D341Med (cell line): ENCODE results near the gene ZNF316.
"Not testable (repeated sequence)": the region's sequence is repeated elsewhere in the genome, so short reads cannot be mapped to it uniquely, and the experiment has no call there.

Source experiments
- DNase-seq: peaks from one replicate; pipeline ENCODE4 v3.0.0; 2012; ENCODE audit warnings: low spot score

ZNF316 gene

DNA sequence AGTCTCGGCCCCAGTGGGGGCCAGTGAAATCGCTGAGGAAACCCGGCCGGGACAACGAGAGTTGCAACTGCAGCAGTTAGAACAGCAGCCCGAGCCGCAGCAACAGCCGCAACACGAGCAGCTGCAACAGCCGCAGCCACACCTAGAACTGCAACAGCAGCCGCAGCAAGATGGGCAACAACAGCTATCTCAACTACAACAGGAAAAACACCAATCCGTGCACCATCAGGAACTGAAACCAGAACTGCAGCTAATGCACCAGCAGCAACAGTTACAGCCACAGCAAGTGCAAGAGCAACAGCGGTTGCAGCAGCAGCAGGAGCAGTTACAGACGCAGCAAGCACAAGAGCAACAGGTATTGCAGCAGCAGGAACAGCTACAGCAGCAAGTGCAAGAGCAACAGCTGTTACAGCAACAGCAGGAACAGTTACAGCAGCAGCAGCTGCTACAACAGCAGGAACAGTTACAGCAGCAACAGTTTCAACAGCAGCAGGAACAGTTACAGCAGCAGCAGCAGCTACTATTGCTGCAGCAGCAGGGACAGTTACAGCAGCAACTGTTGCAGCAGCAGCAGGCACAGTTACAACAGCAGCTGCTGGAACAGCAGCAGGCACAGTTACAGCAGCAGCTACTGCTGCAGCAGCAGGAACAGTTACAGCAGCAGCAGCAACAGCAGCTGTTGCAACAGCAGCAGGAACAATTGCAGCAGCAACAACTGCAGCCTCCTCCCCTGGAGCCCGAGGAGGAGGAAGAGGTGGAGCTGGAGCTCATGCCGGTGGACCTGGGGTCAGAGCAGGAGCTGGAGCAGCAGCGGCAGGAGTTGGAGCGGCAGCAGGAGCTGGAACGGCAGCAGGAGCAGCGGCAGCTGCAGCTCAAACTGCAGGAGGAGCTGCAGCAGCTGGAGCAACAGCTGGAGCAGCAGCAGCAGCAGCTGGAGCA lies 15.7 kb upstream of the ZNF316 start:
- no peak for DNase-seq

- no peak for DNase-seq
These were observed 14.9 kb upstream of the ZNF316 start for GRCh38 chr7:6622134-6622710.

GRCh38 chr7:6623589-6624245 lies 13.4 kb upstream of the ZNF316 start:
- DNase-seq: no peak

DNA sequence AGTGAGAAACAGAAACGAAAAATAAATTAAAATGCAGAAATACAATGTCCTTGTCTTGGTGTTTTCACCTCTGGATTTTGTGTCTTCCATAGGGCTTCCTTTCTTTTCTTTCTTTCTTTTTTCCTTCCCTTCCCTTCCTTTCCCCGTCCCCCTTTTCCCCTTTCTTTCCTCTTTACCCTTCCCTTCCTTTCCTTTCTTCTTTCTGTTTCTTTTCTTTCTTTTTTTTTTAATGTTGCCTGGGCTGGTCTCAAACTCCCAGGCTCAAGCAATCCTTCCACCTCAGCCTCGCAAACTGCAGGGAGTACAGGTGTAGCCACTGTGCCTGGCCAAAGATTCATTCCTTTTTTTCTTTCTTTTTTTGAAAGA lies 12.9 kb upstream of the ZNF316 start:
- no peak for DNase-seq

GRCh38 chr7:6628045-6628444 lies 9.1 kb upstream of the ZNF316 start:
- no peak for DNase-seq

DNA sequence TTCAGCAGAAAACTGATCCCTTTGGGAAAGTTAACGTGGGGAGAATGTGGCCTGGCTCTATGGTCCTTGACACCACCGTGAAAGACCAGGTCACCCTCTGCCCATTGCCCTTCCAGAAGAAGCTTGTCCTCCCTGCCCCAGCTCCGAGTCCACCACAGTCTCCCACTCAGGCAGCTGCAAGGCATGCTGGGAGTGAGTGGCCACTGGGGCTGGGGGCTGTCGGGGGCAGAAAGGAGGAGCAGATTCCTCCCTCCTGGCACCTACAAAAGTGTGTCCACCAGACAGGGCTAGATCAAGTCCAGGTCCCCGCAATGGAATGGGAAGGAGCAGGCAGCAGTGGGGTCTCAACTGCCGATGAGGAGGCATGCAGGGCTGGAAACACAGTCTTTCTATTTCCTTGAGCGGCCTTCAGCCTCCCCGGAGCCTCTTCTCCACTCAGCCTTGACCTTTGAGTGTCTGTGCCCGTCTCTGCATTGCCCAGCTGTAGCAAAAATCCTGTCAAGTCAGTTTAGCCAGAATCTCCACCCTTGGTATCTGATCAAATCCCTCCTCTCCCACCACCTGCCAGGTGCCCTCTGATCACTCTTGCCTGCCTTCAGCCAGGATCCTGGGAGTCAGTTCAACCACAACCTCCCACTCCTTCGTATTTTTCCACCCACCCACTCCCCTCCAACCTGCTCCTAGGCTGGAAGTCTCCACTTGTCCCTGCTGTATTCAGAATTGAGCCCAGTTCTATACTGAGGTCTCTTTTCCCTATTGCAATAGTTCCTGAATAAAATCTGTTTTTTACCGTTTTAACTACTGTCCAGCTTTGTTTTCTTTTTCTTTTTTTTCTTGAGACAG lies 6.9 kb upstream of the ZNF316 start:
- no peak for DNase-seq

- DNase-seq: no peak
These were observed 5.5 kb upstream of the ZNF316 start for GRCh38 chr7:6631605-6632004.

- DNase-seq: no peak
These were observed 3.1 kb upstream of the ZNF316 start for GRCh38 chr7:6634021-6634420.

DNA sequence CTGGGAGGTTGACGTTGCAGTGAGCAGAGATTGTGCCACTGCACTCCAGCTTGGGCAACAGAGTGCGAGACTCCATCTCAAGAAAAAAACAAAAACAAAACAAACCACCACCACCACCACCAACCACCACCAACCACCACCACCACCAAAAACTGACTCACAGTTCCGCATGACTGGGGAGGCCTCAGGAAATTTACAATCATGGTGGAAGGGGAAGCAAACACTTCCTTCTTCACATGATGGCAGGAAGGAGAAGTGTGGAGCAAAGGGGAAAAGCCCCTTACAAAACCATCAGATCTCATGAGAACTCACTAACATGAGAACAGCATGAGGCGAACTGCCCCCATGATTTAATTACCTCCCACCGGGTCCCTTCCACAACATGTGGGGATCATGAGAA lies 2.1 kb upstream of the ZNF316 start:
- not testable (repeated sequence) for DNase-seq

DNA sequence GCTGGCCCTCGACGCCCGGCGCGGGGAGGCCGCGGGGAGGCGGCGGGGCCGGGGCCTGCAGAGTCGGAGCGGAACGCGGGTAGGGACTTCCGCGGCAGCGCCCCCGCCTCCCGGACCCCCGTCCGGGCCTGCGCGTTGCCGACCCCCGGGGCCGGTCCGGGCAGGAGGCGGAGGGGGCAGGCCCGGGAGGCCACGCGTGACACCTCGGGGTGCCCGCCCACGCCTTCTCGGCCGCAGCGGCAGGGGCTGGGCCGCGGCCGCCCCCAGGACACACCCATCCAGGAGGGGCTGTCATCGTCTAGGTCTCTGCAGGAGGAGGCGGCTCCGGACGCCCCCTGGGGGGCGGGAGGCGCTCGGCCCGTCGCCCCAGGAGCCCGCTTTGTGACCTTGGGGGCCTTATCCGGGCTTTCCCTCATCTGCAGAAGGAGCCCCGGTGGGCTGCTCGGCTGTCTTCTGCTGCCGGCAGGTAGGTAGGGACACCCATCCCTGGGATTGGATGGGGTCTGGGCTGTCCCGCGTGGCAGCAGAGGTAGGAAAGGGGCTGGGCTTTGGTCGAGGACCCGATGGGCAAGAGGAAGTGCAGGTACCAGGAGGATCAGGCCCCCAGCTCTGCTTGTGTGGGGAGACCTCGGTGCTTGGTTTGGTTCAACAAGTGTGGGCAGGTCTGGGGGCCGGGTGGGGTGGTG lies 569 bp downstream of the ZNF316 start:
- DNase-seq: peak; percentile 80

GRCh38 chr7:6639032-6639431 lies 1.9 kb downstream of the ZNF316 start:
- no peak for DNase-seq

DNA sequence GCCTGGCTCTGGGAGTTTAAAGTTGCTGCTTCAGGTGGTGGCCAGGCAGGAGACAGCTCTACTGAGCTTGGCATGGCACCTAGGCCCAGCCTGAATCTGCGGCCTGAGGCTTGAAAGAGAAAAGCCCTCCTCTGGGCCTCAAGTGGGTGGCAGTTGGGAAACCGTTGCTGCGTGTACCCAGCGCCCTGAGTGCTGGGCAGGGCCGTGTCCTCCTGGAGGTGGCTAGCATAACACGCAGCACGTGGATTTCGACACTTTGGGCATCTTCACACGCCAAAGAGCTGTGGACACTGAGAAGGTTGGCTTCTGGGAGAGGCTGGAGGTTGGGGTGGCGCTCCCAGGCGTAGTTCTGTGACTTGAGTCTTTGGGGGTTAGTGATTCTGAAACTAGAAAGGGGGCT lies 2.5 kb downstream of the ZNF316 start:
- DNase-seq: no peak

- peak; percentile 74 for DNase-seq
These were observed 3.2 kb downstream of the ZNF316 start for GRCh38 chr7:6640246-6640721.

GRCh38 chr7:6641305-6642035 lies 4.4 kb downstream of the ZNF316 start:
- no peak for DNase-seq

DNA sequence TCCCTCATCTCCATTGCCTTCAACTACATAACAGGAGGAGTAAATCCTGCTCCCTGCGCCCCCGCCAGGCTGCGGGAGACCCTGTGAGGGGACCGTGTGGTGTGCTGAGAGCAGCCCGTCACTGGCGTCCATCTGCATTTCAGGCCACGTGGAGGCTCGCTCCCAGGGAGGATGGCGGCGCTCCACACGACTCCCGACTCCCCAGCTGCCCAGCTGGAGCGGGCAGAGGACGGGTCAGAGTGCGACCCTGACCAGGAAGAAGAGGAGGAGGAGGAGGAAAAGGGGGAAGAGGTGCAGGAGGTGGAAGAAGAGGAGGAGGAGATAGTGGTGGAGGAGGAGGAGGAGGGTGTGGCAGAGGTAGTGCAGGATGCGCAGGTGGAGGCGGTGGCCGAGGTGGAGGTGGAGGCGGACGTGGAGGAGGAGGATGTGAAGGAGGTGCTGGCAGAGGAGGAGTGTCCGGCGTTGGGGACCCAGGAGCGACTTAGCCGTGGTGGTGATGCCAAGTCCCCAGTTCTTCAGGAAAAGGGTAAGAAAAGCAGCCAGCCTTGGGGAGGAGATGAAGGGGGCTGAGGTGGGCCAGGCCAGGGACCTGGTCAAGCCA lies 5.2 kb downstream of the ZNF316 start:
- DNase-seq: no peak

GRCh38 chr7:6642861-6643640 lies 5.9 kb downstream of the ZNF316 start:
- no peak for DNase-seq

- no peak for DNase-seq
These were observed 7.0 kb downstream of the ZNF316 start for GRCh38 chr7:6643915-6644625.

DNA sequence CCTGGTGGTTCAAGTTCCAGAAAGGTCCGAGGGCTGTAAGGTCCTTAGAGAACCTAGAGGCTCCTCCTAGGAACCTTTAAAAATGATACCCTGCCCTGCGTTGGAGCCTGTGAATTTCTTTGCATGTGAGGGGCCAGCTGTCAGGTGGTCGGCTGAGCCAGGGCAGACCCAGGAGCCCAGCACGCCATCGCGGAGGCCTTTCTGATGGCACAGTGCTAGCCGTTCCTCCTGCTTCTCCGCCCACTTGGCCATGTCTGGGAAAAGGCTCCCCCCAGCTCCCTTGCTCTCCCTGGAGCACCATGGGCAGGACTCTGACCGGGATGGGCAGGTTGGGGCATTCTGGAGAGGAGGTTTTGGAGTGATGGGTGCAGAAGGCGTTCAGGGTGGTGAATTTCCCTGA lies 7.6 kb downstream of the ZNF316 start:
- no peak for DNase-seq

DNA sequence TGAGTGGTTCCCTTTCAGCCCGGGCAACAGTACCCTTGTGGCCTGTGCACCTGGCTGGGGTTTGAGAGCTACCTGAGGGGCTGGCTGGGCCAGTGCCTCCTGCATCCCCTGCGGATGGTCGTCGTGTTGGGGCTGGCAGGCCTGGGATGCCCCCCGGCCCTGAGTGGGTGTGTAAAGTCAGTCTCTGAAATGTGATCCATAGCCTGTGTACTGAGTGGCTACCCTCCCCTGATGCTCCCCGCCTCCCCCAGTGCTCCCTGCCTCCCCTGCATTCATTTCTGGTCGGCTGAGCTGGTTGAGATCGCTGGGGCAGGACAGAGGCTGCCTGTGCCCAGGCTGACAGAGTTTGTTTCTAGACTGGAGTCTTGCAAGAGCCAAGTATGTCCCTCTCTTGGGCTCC lies 9.3 kb downstream of the ZNF316 start:
- no peak for DNase-seq
